A549 (cell line): ENCODE results near the gene GFRAL. TPM values are rescaled to one million over a fixed set of nuclear protein-coding genes. Genes with fewer than 3 reads are reported as not detected.

Source experiments
- ATAC-seq, 2 experiments: fragments of 200-7000 bp in 1 of 2; fragments of >200 bp in 1 of 2; cut with Nextera tagmentation in 1 of 2; cut with Tn5 transposase in 1 of 2; 3 replicates each; pipeline versions ENCODE4 v1.8.0 to v1.9.1; 2018 to 2020; ENCODE audit warnings: mild to moderate bottlenecking in 1 of 2, moderate library complexity in 1 of 2
- CTCF ChIA-PET: fragments of 300-600 bp; sonication (Branson Sonifier 250); formaldehyde crosslinking; extraction: SDS; loops from one replicate; lab custom pipeline; 2021; ENCODE audit warnings: antibody characterized with exemption, inconsistent platforms; lab: Yijun Ruan, JAX
- POLR2A ChIA-PET: fragments of 350-600 bp; formaldehyde crosslinking; extraction: SDS; loops from one replicate; lab custom pipeline; 2021; ENCODE audit warnings: antibody characterized with exemption, inconsistent platforms; lab: Yijun Ruan, JAX
- DNase-seq, 2 experiments: peaks; one replicate each; pipeline versions ENCODE4 v3.0.0 to v3.0.0-alpha.2; 2011 to 2016; ENCODE audit warnings: low read depth in 1 of 2, low spot score in 1 of 2
- FAIRE-seq: peaks from 2 replicates; lab custom pipeline; 2011; peaks lifted over from hg19 to GRCh38; lab: Jason Lieb, UNC
- H3K27ac ChIP-seq, 2 experiments: fragments of >200 bp; sonication (Bioruptor Twin); formaldehyde crosslinking; 3 replicates each; pipeline ENCODE4 v1.5.1; 2016 to 2017
- H3K4me1 ChIP-seq: fragments of >200 bp; sonication (Bioruptor Twin); formaldehyde crosslinking; 3 replicates; pipeline ENCODE4 v1.6.1; 2016
- H3K4me2 ChIP-seq: fragments of >200 bp; sonication (Bioruptor Twin); formaldehyde crosslinking; 3 replicates; pipeline ENCODE4 v1.6.1; 2016
- H3K4me3 ChIP-seq: fragments of >200 bp; sonication (Bioruptor Twin); formaldehyde crosslinking; 3 replicates; pipeline ENCODE4 v1.5.1; 2016
- H3K9me3 ChIP-seq: fragments of >200 bp; sonication (Bioruptor Twin); formaldehyde crosslinking; 3 replicates; pipeline ENCODE4 v1.6.1; 2016
- BHLHE40 ChIP-seq: IDR thresholded peaks from 2 replicates; pipeline ENCODE4 v1.6.1; 2012; ENCODE audit warnings: low read depth, low read length, inconsistent platforms
- CBX8 ChIP-seq: fragments of 200-600 bp; sonication (generic); IDR thresholded peaks from 2 replicates; pipeline ENCODE4 v1.6.1; 2016
- CHD4 ChIP-seq: fragments of 200-600 bp; sonication (generic); IDR thresholded peaks from 2 replicates; pipeline ENCODE4 v1.6.1; 2016; ENCODE audit warnings: antibody characterized with exemption, mild to moderate bottlenecking, borderline replicate concordance
- ESRRA ChIP-seq: fragments of 150-350 bp; IDR thresholded peaks from 2 replicates; pipeline ENCODE4 v1.6.1; 2014; ENCODE audit warnings: mild to moderate bottlenecking, low read length, borderline replicate concordance
- FOSB ChIP-seq: fragments of 250-450 bp; sonication (Bioruptor Pico); IDR thresholded peaks from 2 replicates; pipeline ENCODE4 v1.5.0; 2020; ENCODE audit warnings: mild to moderate bottlenecking, moderate library complexity
- HEYL ChIP-seq: fragments of 250-450 bp; sonication (Bioruptor Pico); IDR thresholded peaks from 2 replicates; pipeline ENCODE4 v1.8.0; 2021; ENCODE audit warnings: mild to moderate bottlenecking, moderate library complexity
- HOXB13 ChIP-seq: fragments of 250-450 bp; sonication (Bioruptor Pico); IDR thresholded peaks from 2 replicates; pipeline ENCODE4 v1.5.0; 2020; ENCODE audit warnings: low read depth, mild to moderate bottlenecking, moderate library complexity
- JUN ChIP-seq, 2 experiments: fragments of >200 bp; sonication (Bioruptor Twin); formaldehyde crosslinking; IDR thresholded peaks; 2 replicates in 1 of 2; 3 replicates in 1 of 2; pipeline ENCODE4 v1.6.1; 2016 to 2017
- MAFK ChIP-seq: fragments of 450-650 bp; IDR thresholded peaks from 2 replicates; pipeline ENCODE4 v1.6.1; 2014; ENCODE audit not compliant: partially characterized antibody
- MYC ChIP-seq: IDR thresholded peaks from 2 replicates; pipeline ENCODE4 v1.6.1; 2012; ENCODE audit warnings: mild to moderate bottlenecking, inconsistent platforms, low read length, improper control_type of control experiment, borderline replicate concordance
- NFE2L2 ChIP-seq: fragments of 150-350 bp; conservative IDR thresholded peaks from 2 replicates; pipeline ENCODE4 v1.6.1; 2014; ENCODE audit warnings: low read length
- POLR2AphosphoS2 ChIP-seq: conservative IDR thresholded peaks from 2 replicates; pipeline ENCODE4 v1.6.1; 2012; ENCODE audit warnings: low read length, improper control_type of control experiment, inconsistent platforms
- RNF2 ChIP-seq: fragments of 200-600 bp; sonication (generic); IDR thresholded peaks from 2 replicates; pipeline ENCODE4 v1.6.1; 2016; ENCODE audit warnings: low read depth, mild to moderate bottlenecking, antibody characterized with exemption, moderate library complexity, borderline replicate concordance
- SMC3 ChIP-seq: fragments of >200 bp; sonication (Bioruptor Twin); formaldehyde crosslinking; IDR thresholded peaks from 3 replicates; pipeline ENCODE4 v1.6.1; 2018; ENCODE audit warnings: inconsistent platforms
- TP53 ChIP-seq: fragments of 250-450 bp; sonication (Bioruptor Pico); IDR thresholded peaks from 2 replicates; pipeline ENCODE4 v1.5.0; 2021; ENCODE audit warnings: mild to moderate bottlenecking, moderate library complexity
- ZNF302 ChIP-seq: fragments of 250-450 bp; sonication (Bioruptor Pico); IDR thresholded peaks from 2 replicates; pipeline ENCODE4 v1.9.0; 2021; ENCODE audit warnings: inconsistent platforms, mild to moderate bottlenecking, moderate library complexity
- WGBS: methylation state at CpG from one replicate; pipeline ENCODE4 v1.1.6; 2017; ENCODE audit errors: missing lambda C conversion rate; 5-methylcytosine and 5-hydroxymethylcytosine counted together
- polyA minus RNA-seq: library from RNA; depleted of rRNA, polyadenylated mRNA; stranded (reverse); fragments of >200 nt; gene quantifications from 2 replicates; pipeline ENCODE4 v1.2.3, GENCODE V29; 2011; rRNA and poly(A)+ RNA removed
- polyA plus RNA-seq, 4 experiments: library from polyadenylated mRNA; depleted of rRNA in 3 of 4; stranded (reverse); fragments of >200 nt; fragmentation: RNase III in 1 of 4; extraction: RNeasy Plus Mini Kit Qiagen cat#74134 plus additional on column Dnase treatment in 1 of 4; gene quantifications; 2 replicates in 3 of 4; 3 replicates in 1 of 4; pipeline ENCODE4 v1.2.3, GENCODE V29; 2011 to 2017
- TF ChIP-seq, protein P1 (sequence below): IDR thresholded peaks from 2 replicates; pipeline ENCODE4 v1.6.1; 2012
- TF ChIP-seq, protein P2 (sequence below): fragments of 250-450 bp; sonication (Bioruptor Pico); IDR thresholded peaks from 2 replicates; pipeline ENCODE4 v1.5.0; 2021; ENCODE audit warnings: mild to moderate bottlenecking, moderate library complexity, borderline replicate concordance
- TF ChIP-seq, protein P3 (sequence below): fragments of 150-350 bp; IDR thresholded peaks from 2 replicates; pipeline ENCODE4 v1.6.1; 2014; ENCODE audit warnings: low read depth, mild to moderate bottlenecking, low read length

The GFRAL gene, protein sequence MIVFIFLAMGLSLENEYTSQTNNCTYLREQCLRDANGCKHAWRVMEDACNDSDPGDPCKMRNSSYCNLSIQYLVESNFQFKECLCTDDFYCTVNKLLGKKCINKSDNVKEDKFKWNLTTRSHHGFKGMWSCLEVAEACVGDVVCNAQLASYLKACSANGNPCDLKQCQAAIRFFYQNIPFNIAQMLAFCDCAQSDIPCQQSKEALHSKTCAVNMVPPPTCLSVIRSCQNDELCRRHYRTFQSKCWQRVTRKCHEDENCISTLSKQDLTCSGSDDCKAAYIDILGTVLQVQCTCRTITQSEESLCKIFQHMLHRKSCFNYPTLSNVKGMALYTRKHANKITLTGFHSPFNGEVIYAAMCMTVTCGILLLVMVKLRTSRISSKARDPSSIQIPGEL
- not detected in 2 replicates for polyA plus RNA-seq (2011; rRNA removed)
- not detected in 2 replicates for polyA plus RNA-seq (2012; cell fraction: cytosol; rRNA removed)
- polyA plus RNA-seq (2012; cell fraction: nucleus; rRNA removed): not detected in 2 replicates
- not detected in 3 replicates for polyA plus RNA-seq (2017; fragmentation: RNase III; extraction: RNeasy Plus Mini Kit Qiagen cat#74134 plus additional on column Dnase treatment)
- polyA minus RNA-seq: not detected in 2 replicates

DNA sequence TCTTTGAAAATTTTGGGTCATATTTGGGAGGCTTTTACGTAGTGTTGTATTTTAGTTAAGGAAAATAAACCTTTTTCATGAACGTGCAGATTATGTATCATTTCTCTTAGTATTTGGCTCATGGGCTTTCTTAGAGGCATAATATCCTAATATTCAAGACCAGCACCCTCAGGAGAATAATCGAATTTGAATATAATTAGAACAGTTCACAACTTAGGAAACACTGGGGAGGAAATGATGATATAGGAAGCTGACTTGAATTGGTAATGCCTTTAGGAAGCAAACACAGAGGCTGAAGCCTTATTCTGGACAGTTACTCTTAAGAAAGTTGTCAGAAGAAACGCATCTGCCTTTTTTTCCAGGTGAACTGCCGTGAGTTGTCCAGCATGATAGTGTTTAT, at the start of gene GFRAL:
GFRAL (plus strand) TSS at position 301 of the 400 bp plus-strand sequence; CDS start at position 387, 86 bp downstream.
- WGBS: 6% methylated on average over 5 of the region's 5 CpGs
- TF ChIP-seq, protein P1, sequence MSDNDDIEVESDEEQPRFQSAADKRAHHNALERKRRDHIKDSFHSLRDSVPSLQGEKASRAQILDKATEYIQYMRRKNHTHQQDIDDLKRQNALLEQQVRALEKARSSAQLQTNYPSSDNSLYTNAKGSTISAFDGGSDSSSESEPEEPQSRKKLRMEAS: no peak
- TF ChIP-seq TP53 (CRISPR knock-in tag): no peak
- no peak for TF ChIP-seq ZNF302 (CRISPR knock-in tag)
- TF ChIP-seq ESRRA: no peak
- no peak for TF ChIP-seq CBX8
- TF ChIP-seq MYC: no peak
- no peak for TF ChIP-seq NFE2L2
- TF ChIP-seq CHD4: no peak
- TF ChIP-seq, protein P2, sequence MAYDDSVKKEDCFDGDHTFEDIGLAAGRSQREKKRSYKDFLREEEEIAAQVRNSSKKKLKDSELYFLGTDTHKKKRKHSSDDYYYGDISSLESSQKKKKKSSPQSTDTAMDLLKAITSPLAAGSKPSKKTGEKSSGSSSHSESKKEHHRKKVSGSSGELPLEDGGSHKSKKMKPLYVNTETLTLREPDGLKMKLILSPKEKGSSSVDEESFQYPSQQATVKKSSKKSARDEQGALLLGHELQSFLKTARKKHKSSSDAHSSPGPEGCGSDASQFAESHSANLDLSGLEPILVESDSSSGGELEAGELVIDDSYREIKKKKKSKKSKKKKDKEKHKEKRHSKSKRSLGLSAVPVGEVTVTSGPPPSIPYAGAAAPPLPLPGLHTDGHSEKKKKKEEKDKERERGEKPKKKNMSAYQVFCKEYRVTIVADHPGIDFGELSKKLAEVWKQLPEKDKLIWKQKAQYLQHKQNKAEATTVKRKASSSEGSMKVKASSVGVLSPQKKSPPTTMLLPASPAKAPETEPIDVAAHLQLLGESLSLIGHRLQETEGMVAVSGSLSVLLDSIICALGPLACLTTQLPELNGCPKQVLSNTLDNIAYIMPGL (CRISPR knock-in tag): no peak
- no peak for TF ChIP-seq BHLHE40
- no peak for TF ChIP-seq HOXB13 (CRISPR knock-in tag)
- TF ChIP-seq JUN (IDR thresholded peaks at IDR 0.05): no peak
- ATAC-seq: no peak
- no peak for FAIRE-seq
- Histone ChIP-seq H3K4me3 (no peak within 1 kb of the TSS), H3K4me2 (no peak within 1 kb of the TSS), H3K27ac (no peak within 1 kb of the TSS), H3K9me3 (no peaks in the 10 kb centered on the region), H3K4me1 (no peaks in the 10 kb centered on the region)
- POLR2A ChIA-PET: no interaction called here
- DNase-seq: no peak
- CTCF ChIA-PET: no interaction called here

DNA sequence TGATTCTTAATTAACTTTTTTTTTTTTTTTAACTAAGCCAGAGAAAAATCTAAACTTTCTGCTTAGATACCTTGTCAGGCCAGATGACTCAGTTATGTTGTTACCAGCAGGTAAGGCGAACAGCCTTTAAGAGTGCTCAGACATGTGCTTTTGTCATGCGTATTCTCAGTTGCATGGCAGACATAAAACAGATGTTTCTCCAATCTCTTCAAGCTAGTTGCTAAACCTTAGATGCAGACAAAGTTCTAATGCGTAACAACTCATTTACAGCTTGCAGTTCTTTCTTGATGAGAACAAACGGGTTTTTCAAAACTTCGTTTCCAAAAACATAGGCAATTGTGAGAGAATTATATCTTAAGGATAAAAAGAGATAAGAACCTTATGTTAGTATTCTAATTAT, 49.6 kb upstream of the GFRAL start:
- TF ChIP-seq FOSB (no peak), HEYL (CRISPR knock-in tag) (no peak), RNF2 (no peak)
- TF ChIP-seq, all 56 proteins: peak for 0
- DNase-seq (no peak), FAIRE-seq (no peak), ATAC-seq (no peak)
- WGBS: 90% methylated on average over 5 of the region's 5 CpGs
- no peak overlapping the region for H3K4me3 ChIP-seq
- no peak overlapping the region for H3K27ac ChIP-seq
- ChIA-PET POLR2A (no interaction called here), CTCF (interaction anchor here (1.2 to 2.0 kb wide), 3 partner anchors 1015 to 1198 kb away, joined by 3 to 6 read pairs (median 4); no protein-coding TSS in a partner anchor)
- H3K9me3 ChIP-seq: no peaks in the 10 kb centered on the region
- H3K4me2 ChIP-seq: no peak overlapping the region
- H3K4me1 ChIP-seq: no peaks in the 10 kb centered on the region

DNA sequence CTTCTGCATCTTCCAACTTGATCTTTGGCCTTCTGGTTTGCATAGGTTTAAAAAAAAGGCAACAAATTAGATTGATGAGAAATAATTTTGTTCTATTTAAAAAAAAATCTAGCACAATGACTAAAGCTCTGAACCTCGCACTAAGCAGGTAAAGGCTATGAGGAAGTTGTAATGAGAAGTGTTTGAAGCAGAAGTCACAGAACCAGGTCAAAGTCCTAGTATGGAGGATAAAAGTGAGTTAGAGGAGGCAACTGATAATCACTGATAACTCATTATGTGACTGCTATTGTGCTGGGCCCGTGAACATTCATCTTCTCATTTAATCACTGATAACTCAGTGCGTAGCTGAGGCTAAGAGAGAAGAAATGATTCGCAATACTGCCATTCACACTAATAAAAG, 46.1 kb upstream of the GFRAL start:
- POLR2A ChIA-PET: no interaction called here
- ATAC-seq (no peak), DNase-seq (no peak), FAIRE-seq (no peak)
- no peak overlapping the region for H3K4me3 ChIP-seq
- H3K9me3 ChIP-seq: no peaks in the 10 kb centered on the region
- 48% methylated on average over 4 of the region's 4 CpGs for WGBS
- CTCF ChIA-PET: no interaction called here
- H3K4me1 ChIP-seq: no peaks in the 10 kb centered on the region
- TF ChIP-seq SMC3 (no peak), MAFK (no peak), POLR2AphosphoS2 (no peak), BHLHE40 (no peak)
- TF ChIP-seq, protein P3, sequence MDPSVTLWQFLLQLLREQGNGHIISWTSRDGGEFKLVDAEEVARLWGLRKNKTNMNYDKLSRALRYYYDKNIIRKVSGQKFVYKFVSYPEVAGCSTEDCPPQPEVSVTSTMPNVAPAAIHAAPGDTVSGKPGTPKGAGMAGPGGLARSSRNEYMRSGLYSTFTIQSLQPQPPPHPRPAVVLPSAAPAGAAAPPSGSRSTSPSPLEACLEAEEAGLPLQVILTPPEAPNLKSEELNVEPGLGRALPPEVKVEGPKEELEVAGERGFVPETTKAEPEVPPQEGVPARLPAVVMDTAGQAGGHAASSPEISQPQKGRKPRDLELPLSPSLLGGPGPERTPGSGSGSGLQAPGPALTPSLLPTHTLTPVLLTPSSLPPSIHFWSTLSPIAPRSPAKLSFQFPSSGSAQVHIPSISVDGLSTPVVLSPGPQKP: no peak
- no peak overlapping the region for H3K27ac ChIP-seq
- no peak overlapping the region for H3K4me2 ChIP-seq
